ENCODE data around the gene EIF4E1B.
"Not testable (repeated sequence)": the region's sequence is repeated elsewhere in the genome, so short reads cannot be mapped to it uniquely, and the experiment has no call there.

EIF4E1B gene

GRCh38 chr5:176629853-176630680 lies at the start of gene EIF4E1B, which contains the start of gene SNCB:
Gene EIF4E1B, plus strand, starts transcription at chr5:176630675. Its CDS starts 12,113 bp downstream, at chr5:176642788.
Gene SNCB, minus strand, starts transcription at chr5:176630534. Its CDS starts 880 bp downstream, at chr5:176629654.
- Mint-ChIP-seq H3K27me3 (peaks cover 74% of the 10 kb centered on the region), H3K4me1 (peaks cover 10% of the 10 kb centered on the region)

GRCh38 chr5:176581361-176581760 lies 49.1 kb upstream of the EIF4E1B start:
- H3K27me3 Mint-ChIP-seq = no peaks in the 10 kb centered on the region
- H3K36me3 Mint-ChIP-seq (ENCODE audit: insufficient read depth) = peaks cover 1% of the 10 kb centered on the region
- no peak overlapping the region for H3K4me3 Mint-ChIP-seq
- H3K9me3 Mint-ChIP-seq = no peaks in the 10 kb centered on the region
- ATAC-seq (replicated peaks; ENCODE audit: extremely low read depth, poor library complexity, severe bottlenecking) (no peak), DNase-seq (ENCODE audit: low spot score in 2 of 2) (no peak)
- H3K4me1 Mint-ChIP-seq = no peaks in the 10 kb centered on the region
- H3K27ac Mint-ChIP-seq (ENCODE audit: low read depth) = no peak overlapping the region

More at GRCh38 chr5:176629853-176630680, at the start of gene EIF4E1B, which contains the start of gene SNCB:
- peak within 1 kb of the TSS; percentile 21 for H3K4me3 Mint-ChIP-seq
- H3K9me3 Mint-ChIP-seq = no peaks in the 10 kb centered on the region
- H3K36me3 Mint-ChIP-seq (ENCODE audit: insufficient read depth) = no peaks in the 10 kb centered on the region
- peak; percentile 79 for ATAC-seq (replicated peaks; ENCODE audit: extremely low read depth, poor library complexity, severe bottlenecking)
- no peak for DNase-seq (ENCODE audit: low spot score in 2 of 2)
- H3K27ac Mint-ChIP-seq (ENCODE audit: low read depth) = no peak within 1 kb of the TSS

GRCh38 chr5:176583076-176583475 lies 47.4 kb upstream of the EIF4E1B start:
- no peaks in the 10 kb centered on the region for H3K4me1 Mint-ChIP-seq
- H3K36me3 Mint-ChIP-seq (ENCODE audit: insufficient read depth) = peaks cover 1% of the 10 kb centered on the region
- DNase-seq (ENCODE audit: low spot score in 2 of 2) (no peak), ATAC-seq (replicated peaks; ENCODE audit: extremely low read depth, poor library complexity, severe bottlenecking) (no peak)
- H3K9me3 Mint-ChIP-seq = no peaks in the 10 kb centered on the region
- no peak overlapping the region for H3K27ac Mint-ChIP-seq (ENCODE audit: low read depth)
- H3K27me3 Mint-ChIP-seq = no peaks in the 10 kb centered on the region
- H3K4me3 Mint-ChIP-seq = no peak overlapping the region

GRCh38 chr5:176587398-176587797 lies 43.1 kb upstream of the EIF4E1B start:
- Mint-ChIP-seq H3K9me3 (no peaks in the 10 kb centered on the region), H3K36me3 (ENCODE audit: insufficient read depth) (no peaks in the 10 kb centered on the region), H3K4me1 (no peaks in the 10 kb centered on the region), H3K27ac (ENCODE audit: low read depth) (no peak overlapping the region), H3K27me3 (no peaks in the 10 kb centered on the region), H3K4me3 (no peak overlapping the region)
- DNase-seq (ENCODE audit: low spot score in 2 of 2) = no peak
- no peak for ATAC-seq (replicated peaks; ENCODE audit: extremely low read depth, poor library complexity, severe bottlenecking)

- Mint-ChIP-seq H3K36me3 (ENCODE audit: insufficient read depth) (no peaks in the 10 kb centered on the region), H3K4me3 (no peak overlapping the region), H3K27ac (ENCODE audit: low read depth) (no peak overlapping the region), H3K9me3 (no peaks in the 10 kb centered on the region), H3K27me3 (no peaks in the 10 kb centered on the region), H3K4me1 (no peaks in the 10 kb centered on the region)
- DNase-seq (ENCODE audit: low spot score in 2 of 2) = no peak
- no peak for ATAC-seq (replicated peaks; ENCODE audit: extremely low read depth, poor library complexity, severe bottlenecking)
Measured at GRCh38 chr5:176588297-176588696, 42.2 kb upstream of the EIF4E1B start.

GRCh38 chr5:176589039-176589769 lies 41.3 kb upstream of the EIF4E1B start:
- H3K27ac Mint-ChIP-seq (ENCODE audit: low read depth) = no peak overlapping the region
- no peak overlapping the region for H3K4me3 Mint-ChIP-seq
- no peaks in the 10 kb centered on the region for H3K27me3 Mint-ChIP-seq
- DNase-seq (ENCODE audit: low spot score in 2 of 2) (no peak), ATAC-seq (replicated peaks; ENCODE audit: extremely low read depth, poor library complexity, severe bottlenecking) (no peak)
- peaks cover 1% of the 10 kb centered on the region for H3K36me3 Mint-ChIP-seq (ENCODE audit: insufficient read depth)
- H3K4me1 Mint-ChIP-seq = no peaks in the 10 kb centered on the region
- H3K9me3 Mint-ChIP-seq = no peaks in the 10 kb centered on the region

GRCh38 chr5:176590035-176590717 lies 40.3 kb upstream of the EIF4E1B start:
- Mint-ChIP-seq H3K9me3 (no peaks in the 10 kb centered on the region), H3K4me3 (no peak overlapping the region), H3K27me3 (no peaks in the 10 kb centered on the region), H3K36me3 (ENCODE audit: insufficient read depth) (peaks cover 1% of the 10 kb centered on the region), H3K4me1 (no peaks in the 10 kb centered on the region), H3K27ac (ENCODE audit: low read depth) (no peak overlapping the region)
- no peak for DNase-seq (ENCODE audit: low spot score in 2 of 2)
- no peak for ATAC-seq (replicated peaks; ENCODE audit: extremely low read depth, poor library complexity, severe bottlenecking)

GRCh38 chr5:176591667-176592066 lies 38.8 kb upstream of the EIF4E1B start:
- not testable (repeated sequence) for ATAC-seq (replicated peaks; ENCODE audit: extremely low read depth, poor library complexity, severe bottlenecking); H3K36me3 Mint-ChIP-seq (ENCODE audit: insufficient read depth); H3K27ac Mint-ChIP-seq (ENCODE audit: low read depth); H3K4me1 Mint-ChIP-seq; DNase-seq (ENCODE audit: low spot score in 2 of 2); H3K27me3 Mint-ChIP-seq; H3K4me3 Mint-ChIP-seq; H3K9me3 Mint-ChIP-seq

GRCh38 chr5:176592573-176592972 lies 37.9 kb upstream of the EIF4E1B start:
- no peak for ATAC-seq (replicated peaks; ENCODE audit: extremely low read depth, poor library complexity, severe bottlenecking)
- no peak overlapping the region for H3K4me3 Mint-ChIP-seq
- no peaks in the 10 kb centered on the region for H3K9me3 Mint-ChIP-seq
- no peak for DNase-seq (ENCODE audit: low spot score in 2 of 2)
- H3K4me1 Mint-ChIP-seq = peaks cover 6% of the 10 kb centered on the region
- H3K27me3 Mint-ChIP-seq = no peaks in the 10 kb centered on the region
- H3K36me3 Mint-ChIP-seq (ENCODE audit: insufficient read depth) = peaks cover 3% of the 10 kb centered on the region
- no peak overlapping the region for H3K27ac Mint-ChIP-seq (ENCODE audit: low read depth)

- ATAC-seq (replicated peaks; ENCODE audit: extremely low read depth, poor library complexity, severe bottlenecking) = no peak
- Mint-ChIP-seq H3K4me1 (peaks cover 6% of the 10 kb centered on the region), H3K36me3 (ENCODE audit: insufficient read depth) (peaks cover 3% of the 10 kb centered on the region), H3K4me3 (no peak overlapping the region), H3K9me3 (no peaks in the 10 kb centered on the region), H3K27me3 (no peaks in the 10 kb centered on the region), H3K27ac (ENCODE audit: low read depth) (no peak overlapping the region)
- DNase-seq (ENCODE audit: low spot score in 2 of 2) = no peak
Measured at GRCh38 chr5:176593273-176593869, 37.1 kb upstream of the EIF4E1B start.

GRCh38 chr5:176594554-176594953 lies 35.9 kb upstream of the EIF4E1B start:
- Mint-ChIP-seq H3K4me3 (peak overlapping the region; percentile 31), H3K27ac (ENCODE audit: low read depth) (no peak overlapping the region)
- ATAC-seq (replicated peaks; ENCODE audit: extremely low read depth, poor library complexity, severe bottlenecking) = no peak

GRCh38 chr5:176595386-176595943 lies 35.0 kb upstream of the EIF4E1B start:
- no peaks in the 10 kb centered on the region for H3K27me3 Mint-ChIP-seq
- H3K4me1 Mint-ChIP-seq = peaks cover 6% of the 10 kb centered on the region
- no peak overlapping the region for H3K27ac Mint-ChIP-seq (ENCODE audit: low read depth)
- ATAC-seq (replicated peaks; ENCODE audit: extremely low read depth, poor library complexity, severe bottlenecking) (no peak), DNase-seq (ENCODE audit: low spot score in 2 of 2) (no peak)
- H3K4me3 Mint-ChIP-seq = peak overlapping the region; percentile 69
- H3K36me3 Mint-ChIP-seq (ENCODE audit: insufficient read depth) = peaks cover 3% of the 10 kb centered on the region
- H3K9me3 Mint-ChIP-seq = no peaks in the 10 kb centered on the region

More at GRCh38 chr5:176594554-176594953, 35.9 kb upstream of the EIF4E1B start:
- Mint-ChIP-seq H3K27me3 (no peaks in the 10 kb centered on the region), H3K36me3 (ENCODE audit: insufficient read depth) (peaks cover 3% of the 10 kb centered on the region), H3K4me1 (peaks cover 6% of the 10 kb centered on the region), H3K9me3 (no peaks in the 10 kb centered on the region)
- no peak for DNase-seq (ENCODE audit: low spot score in 2 of 2)
